ENCODE results near the gene TMEM243.

TMEM243 gene

DNA sequence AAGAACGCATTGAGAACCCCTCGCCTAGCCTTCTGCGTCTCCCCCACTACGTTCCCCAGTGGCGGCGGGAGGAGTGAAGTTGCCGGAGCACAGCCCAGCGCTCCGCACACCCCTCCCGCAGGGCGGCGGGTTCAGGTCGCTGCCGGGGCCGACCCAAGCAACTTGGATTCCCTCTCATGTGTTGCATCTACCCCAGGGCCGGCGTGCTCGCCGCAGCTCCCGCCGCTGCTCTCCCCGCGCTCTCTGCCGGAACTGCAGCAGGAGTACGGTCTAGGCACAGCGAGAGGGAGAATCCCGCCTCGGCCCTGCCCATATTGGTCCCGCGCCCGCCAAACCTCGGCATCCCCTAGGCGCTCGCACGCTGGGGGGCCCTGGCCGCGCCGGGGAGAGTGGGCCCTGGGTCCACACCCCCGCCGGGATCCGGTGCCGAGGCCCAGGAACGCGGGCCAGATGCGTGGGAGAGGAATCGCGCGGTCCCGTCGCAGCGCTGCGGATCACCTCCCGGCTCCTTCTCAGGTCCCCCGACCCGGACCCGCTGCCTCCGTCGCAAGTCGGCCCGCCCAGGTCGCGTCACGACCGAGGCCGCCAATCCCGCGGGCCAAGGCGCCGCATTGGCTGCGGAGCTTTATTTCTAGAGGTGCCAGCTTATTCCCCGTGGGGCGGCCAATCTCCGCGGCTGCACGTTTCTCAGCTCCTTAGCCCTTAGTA, 648 bp upstream of the TMEM243 start:
- TF ChIP-seq, protein P1, sequence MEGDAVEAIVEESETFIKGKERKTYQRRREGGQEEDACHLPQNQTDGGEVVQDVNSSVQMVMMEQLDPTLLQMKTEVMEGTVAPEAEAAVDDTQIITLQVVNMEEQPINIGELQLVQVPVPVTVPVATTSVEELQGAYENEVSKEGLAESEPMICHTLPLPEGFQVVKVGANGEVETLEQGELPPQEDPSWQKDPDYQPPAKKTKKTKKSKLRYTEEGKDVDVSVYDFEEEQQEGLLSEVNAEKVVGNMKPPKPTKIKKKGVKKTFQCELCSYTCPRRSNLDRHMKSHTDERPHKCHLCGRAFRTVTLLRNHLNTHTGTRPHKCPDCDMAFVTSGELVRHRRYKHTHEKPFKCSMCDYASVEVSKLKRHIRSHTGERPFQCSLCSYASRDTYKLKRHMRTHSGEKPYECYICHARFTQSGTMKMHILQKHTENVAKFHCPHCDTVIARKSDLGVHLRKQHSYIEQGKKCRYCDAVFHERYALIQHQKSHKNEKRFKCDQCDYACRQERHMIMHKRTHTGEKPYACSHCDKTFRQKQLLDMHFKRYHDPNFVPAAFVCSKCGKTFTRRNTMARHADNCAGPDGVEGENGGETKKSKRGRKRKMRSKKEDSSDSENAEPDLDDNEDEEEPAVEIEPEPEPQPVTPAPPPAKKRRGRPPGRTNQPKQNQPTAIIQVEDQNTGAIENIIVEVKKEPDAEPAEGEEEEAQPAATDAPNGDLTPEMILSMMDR (conservative IDR thresholded peaks at IDR 0.05; ENCODE audit: control insufficient read depth, insufficient read depth, low read depth, low read length): no peak
- H3K4me3 ChIP-seq (ENCODE audit: control insufficient read depth, low read depth, low read length): peak overlapping the region; percentile 90
- DNase-seq (ENCODE audit: low read depth): peak; percentile 62

DNA sequence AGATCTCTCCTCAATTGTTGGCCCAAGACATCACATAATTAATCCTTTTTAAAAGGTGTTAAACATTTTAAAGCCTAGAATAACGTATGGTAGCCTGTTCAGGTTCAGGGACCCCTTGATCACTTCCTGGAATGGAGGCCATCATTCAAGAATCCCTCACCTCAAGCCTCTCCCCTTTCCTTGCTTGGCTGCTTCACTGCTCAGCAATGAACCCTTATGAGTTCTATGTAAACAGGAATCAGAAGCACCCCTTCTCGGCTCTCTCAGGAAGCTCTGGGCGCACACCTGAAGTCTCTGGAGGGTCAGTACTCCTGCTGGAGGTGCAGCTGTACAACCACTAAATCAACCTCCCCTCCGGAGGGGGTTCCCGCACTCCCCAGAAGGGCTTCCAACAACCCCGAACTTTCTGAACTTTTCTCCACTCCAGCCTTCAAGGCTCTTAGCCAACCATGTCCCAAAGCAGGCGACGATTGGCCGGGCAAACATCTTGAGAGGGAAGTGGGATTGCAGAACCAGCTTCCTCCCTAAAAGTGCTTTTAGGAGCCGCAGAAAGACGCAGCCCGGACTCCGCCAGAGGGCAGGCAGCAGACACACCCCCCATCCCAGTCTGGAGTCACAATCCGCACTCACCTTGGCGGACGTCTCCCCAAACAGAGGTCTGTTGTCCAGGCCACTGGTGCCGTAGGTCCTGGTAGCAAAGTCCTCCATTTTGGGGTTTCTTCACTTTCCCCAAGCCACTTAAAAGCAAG, 562 bp downstream of the TMEM243 start:
- peak overlapping the region; percentile 90 for H3K4me3 ChIP-seq (ENCODE audit: control insufficient read depth, low read depth, low read length)
- peak; percentile 52 for DNase-seq (ENCODE audit: low read depth)
- TF ChIP-seq, protein P1 (conservative IDR thresholded peaks at IDR 0.05; ENCODE audit: control insufficient read depth, insufficient read depth, low read depth, low read length): no peak

DNA sequence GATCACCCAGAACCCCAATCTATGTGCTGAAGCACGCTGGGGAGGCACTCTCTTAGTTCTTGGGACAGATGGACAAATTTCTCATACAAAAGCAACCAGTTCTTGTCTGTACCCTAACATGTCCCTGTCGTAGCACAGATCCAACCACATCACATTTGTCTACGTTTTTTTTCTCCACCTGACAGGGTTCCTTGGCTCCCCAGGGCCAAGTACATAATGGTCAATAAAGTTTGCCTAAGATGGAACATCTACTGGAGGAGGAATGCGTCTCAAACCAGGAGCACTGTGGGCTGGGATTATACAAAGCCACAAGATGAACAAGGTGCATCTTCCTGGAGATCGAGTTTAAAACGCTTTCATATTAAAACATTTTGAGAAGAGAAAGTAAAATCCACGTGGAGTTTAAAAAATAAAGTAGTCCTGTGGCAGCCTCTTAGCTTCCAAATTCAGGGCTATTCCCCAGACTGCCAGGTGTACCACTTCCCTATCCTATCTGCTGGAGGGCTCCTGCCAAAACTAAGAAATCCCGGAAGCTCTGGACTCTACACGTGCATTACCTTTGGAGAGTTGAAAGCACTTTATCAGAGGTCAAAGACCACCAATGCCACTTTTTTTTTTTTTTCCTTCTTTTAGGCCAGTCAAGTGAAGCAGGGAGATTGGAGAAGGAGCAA, 1.4 kb downstream of the TMEM243 start:
- peak overlapping the region; percentile 90 for H3K4me3 ChIP-seq (ENCODE audit: control insufficient read depth, low read depth, low read length)
- no peak for DNase-seq (ENCODE audit: low read depth)
- TF ChIP-seq, protein P1 (conservative IDR thresholded peaks at IDR 0.05; ENCODE audit: control insufficient read depth, insufficient read depth, low read depth, low read length): no peak

DNA sequence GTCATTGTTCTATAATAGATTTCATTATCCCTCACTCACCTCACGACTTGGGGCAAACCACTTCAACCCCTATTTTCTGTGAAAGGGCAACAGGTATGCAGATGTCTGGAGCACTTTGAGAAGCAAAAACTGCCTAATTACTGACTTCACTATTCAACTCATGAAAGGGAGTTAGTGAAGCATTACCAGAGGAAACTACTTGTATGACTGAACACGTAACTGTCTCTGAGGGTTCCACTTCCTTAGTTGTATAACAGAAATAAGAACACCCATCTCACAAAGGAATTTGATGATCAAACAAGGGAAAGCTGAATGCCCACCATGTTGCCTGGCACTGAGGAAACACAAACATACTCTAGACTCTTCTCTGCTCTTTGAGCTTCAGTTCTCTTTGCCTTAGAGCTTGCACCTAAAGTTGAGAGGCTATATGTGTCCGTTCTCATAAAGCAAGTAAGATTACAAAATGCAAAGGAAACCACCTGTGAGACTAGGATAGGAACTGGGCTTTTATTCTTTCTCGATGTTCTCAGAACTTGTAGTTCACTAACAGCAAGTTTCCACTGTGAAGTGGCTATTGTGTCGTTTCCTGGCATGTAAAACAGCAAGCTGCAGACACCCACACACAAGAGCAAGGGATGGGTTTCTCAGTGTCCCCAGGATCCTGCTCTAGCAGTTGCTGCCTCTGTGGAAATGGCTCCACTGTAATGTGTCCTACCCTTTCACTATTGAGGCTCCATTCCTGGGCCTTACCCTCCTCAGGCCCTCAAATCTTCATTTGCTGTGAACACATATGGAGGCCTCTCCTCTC, 2.6 kb downstream of the TMEM243 start:
- DNase-seq (ENCODE audit: low read depth): no peak
- TF ChIP-seq, protein P1 (conservative IDR thresholded peaks at IDR 0.05; ENCODE audit: control insufficient read depth, insufficient read depth, low read depth, low read length): no peak
- H3K4me3 ChIP-seq (ENCODE audit: control insufficient read depth, low read depth, low read length): no peak overlapping the region

DNA sequence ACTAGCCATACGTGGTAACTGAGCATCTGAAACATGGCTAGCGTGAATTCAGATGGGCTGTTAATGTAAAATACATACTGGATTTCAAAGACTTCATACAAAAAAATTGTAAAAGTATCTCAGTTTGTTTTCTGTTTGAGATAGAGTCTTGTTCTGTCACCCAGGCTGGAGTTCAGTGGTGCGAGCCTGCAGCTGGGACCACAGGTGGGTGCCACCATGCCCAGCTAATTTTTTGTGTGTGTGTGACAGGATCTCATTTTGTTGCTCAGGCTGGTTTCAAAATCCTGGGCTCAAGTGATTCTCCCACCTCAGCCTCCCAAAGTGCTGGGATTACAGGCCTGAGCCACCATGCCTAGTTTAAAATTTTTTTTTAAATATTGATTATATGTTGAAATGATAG, 4.5 kb downstream of the TMEM243 start:
- no peak overlapping the region for H3K4me3 ChIP-seq (ENCODE audit: control insufficient read depth, low read depth, low read length)
- no peak for DNase-seq (ENCODE audit: low read depth)
- TF ChIP-seq, protein P1 (conservative IDR thresholded peaks at IDR 0.05; ENCODE audit: control insufficient read depth, insufficient read depth, low read depth, low read length): no peak

DNA sequence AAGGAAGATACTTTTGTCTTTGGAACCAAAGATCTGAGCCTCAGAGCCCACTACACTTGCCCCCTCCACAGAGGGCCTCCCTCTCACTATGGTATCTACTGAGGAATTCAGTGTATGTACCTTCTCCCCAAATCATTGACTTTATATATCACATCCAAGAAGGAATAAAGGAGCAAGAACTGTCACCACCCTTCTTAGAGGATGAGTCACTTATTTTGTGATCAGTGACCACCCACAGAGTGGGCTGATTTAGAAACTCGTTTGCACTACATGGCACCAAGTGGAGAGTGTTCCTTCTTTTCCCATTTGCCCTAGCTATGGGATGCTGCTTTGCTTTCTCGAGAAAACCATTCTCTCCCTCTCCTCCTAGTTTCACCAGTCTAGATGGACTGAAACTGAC, 5.7 kb downstream of the TMEM243 start:
- no peak overlapping the region for H3K4me3 ChIP-seq (ENCODE audit: control insufficient read depth, low read depth, low read length)
- peak; percentile 40 for DNase-seq (ENCODE audit: low read depth)
- TF ChIP-seq, protein P1 (conservative IDR thresholded peaks at IDR 0.05; ENCODE audit: control insufficient read depth, insufficient read depth, low read depth, low read length): no peak

Measured in fibroblast of mammary gland (primary cell).